ENCODE data around the gene ACKR2. TPM values are rescaled to one million over a fixed set of nuclear protein-coding genes. Genes with fewer than 3 reads are reported as not detected.

The ACKR2 gene
- total and polyA plus RNA-seq, 2 of the 13 experiments (the other 11 are each of a cell fraction or from before 2014, with no cell fraction given), result 1.1 to 1.9 TPM

GRCh38 chr3:42875325-42876151, 66.3 kb downstream of the ACKR2 start, which contains the start of gene CYP8B1 (continued):
- TF ChIP-seq KIAA2018 (CRISPR knock-in tag; IDR thresholded peaks at IDR 0.05; ENCODE audit: borderline replicate concordance) (no peak), ZBTB42 (CRISPR knock-in tag; IDR thresholded peaks at IDR 0.05) (no peak), KLF15 (CRISPR knock-in tag; IDR thresholded peaks at IDR 0.05; ENCODE audit: borderline replicate concordance) (no peak), CCAR2 (optimal IDR thresholded peaks at IDR 0.05; ENCODE audit: low read depth, low read length) (no peak), RFXAP (CRISPR knock-in tag; IDR thresholded peaks at IDR 0.05; ENCODE audit: borderline replicate concordance) (peak; percentile 51; the same call in 1 of the 2 replicates), ZNF572 (CRISPR knock-in tag; IDR thresholded peaks at IDR 0.05) (no peak), MXD3 (CRISPR knock-in tag; IDR thresholded peaks at IDR 0.05) (peak; percentile 52; the same call in 1 of the 2 replicates), TAF1 (CRISPR knock-in tag; IDR thresholded peaks at IDR 0.05) (peak; percentile 29; the same call in 1 of the 2 replicates), MBNL3 (CRISPR knock-in tag; conservative IDR thresholded peaks at IDR 0.05) (no peak), GTF3A (CRISPR knock-in tag; conservative IDR thresholded peaks at IDR 0.05) (no peak), SMAD1 (CRISPR knock-in tag; IDR thresholded peaks at IDR 0.05; ENCODE audit: borderline replicate concordance, low read depth) (no peak), BCLAF1 (IDR thresholded peaks at IDR 0.05) (no peak), ZNF747 (CRISPR knock-in tag; IDR thresholded peaks at IDR 0.05; ENCODE audit: borderline replicate concordance) (peak; percentile 44; the same call in 1 of the 2 replicates), ZNF207 (IDR thresholded peaks at IDR 0.05; ENCODE audit: borderline replicate concordance) (no peak)
